Lung (tissue), 12 donors: Measurements from ENCODE around the gene ANKFN1. TPM values are rescaled to one million over a fixed set of nuclear protein-coding genes. Genes with fewer than 3 reads are reported as not detected.

Source experiments
- ATAC-seq: fragments of 200-7000 bp; cut with Tn5 transposase; one replicate; pipeline ENCODE4 v1.9.1; 2020; ENCODE audit warnings: moderate number of reproducible peaks; ENCODE audit not compliant: insufficient read depth, low FRiP score
- DNase-seq, 3 donors: peaks; one replicate each; pipeline ENCODE4 v3.0.0-alpha.2; 2013 to 2017
- H3K27ac ChIP-seq, 2 donors: one replicate each; pipeline ENCODE4 v1.5.1; 2013; ENCODE audit warnings: mild to moderate bottlenecking in 2 of 2, moderate library complexity in 2 of 2, control low read depth in 1 of 2, inconsistent platforms in 1 of 2, low read depth in 1 of 2, low read length in 1 of 2
- H3K27me3 ChIP-seq, 3 donors: one replicate each; pipeline ENCODE4 v1.5.1; 2013; ENCODE audit warnings: low read length in 2 of 3; ENCODE audit not compliant: control insufficient read depth in 3 of 3, insufficient read depth in 3 of 3
- H3K36me3 ChIP-seq, 4 donors: one replicate each; pipeline ENCODE4 v1.5.1; 2013; ENCODE audit warnings: low read length in 4 of 4, mild to moderate bottlenecking in 1 of 4, moderate library complexity in 1 of 4; ENCODE audit not compliant: control insufficient read depth in 4 of 4, insufficient read depth in 4 of 4
- H3K4me1 ChIP-seq, 5 donors: one replicate each; pipeline ENCODE4 v1.5.1; 2013; ENCODE audit warnings: low read length in 5 of 5, mild to moderate bottlenecking in 2 of 5, moderate library complexity in 1 of 5; ENCODE audit not compliant: control insufficient read depth in 5 of 5, insufficient read depth in 5 of 5
- H3K4me3 ChIP-seq: one replicate; pipeline ENCODE4 v1.5.1; 2013; ENCODE audit warnings: mild to moderate bottlenecking, control low read depth, moderate library complexity
- H3K9ac ChIP-seq, 2 donors: one replicate each; pipeline ENCODE4 v1.5.1; 2013; ENCODE audit warnings: low read length in 2 of 2, control low read depth in 1 of 2; ENCODE audit not compliant: insufficient read depth in 1 of 2
- H3K9me3 ChIP-seq, 4 donors: one replicate each; pipeline ENCODE4 v1.5.1; 2013; ENCODE audit warnings: low read length in 3 of 4, mild to moderate bottlenecking in 1 of 4, moderate library complexity in 1 of 4; ENCODE audit not compliant: control insufficient read depth in 4 of 4, insufficient read depth in 3 of 4
- WGBS, 2 donors: extraction: QIAGEN DNeasy Blood & Tissue Kit; methylation state at CpG; one replicate each; pipeline ENCODE4 v1.1.7; 2013; 5-methylcytosine and 5-hydroxymethylcytosine counted together
- polyA plus RNA-seq, 2 donors: library from polyadenylated mRNA; stranded (reverse); fragments of 200-250 nt; gene quantifications; one replicate each; pipeline ENCODE4 v1.2.1, GENCODE V29; 2013
- total RNA-seq, 2 donors: library from RNA; depleted of rRNA in 1 of 2; stranded (reverse); fragments of >200 nt in 1 of 2; gene quantifications; one replicate each; pipeline ENCODE4 v1.2.1, GENCODE V29; 2014 to 2021
- TF ChIP-seq, protein P1 (sequence below): IDR thresholded peaks from 2 replicates; pipeline ENCODE4 v1.5.1; 2012; ENCODE audit warnings: mild to moderate bottlenecking; ENCODE audit errors: control extremely low read depth, extremely low read depth
- donor health status: control.
- donor health status: control.
- donor health status: Bipolar disorder and iron deficiency.
- donor health status: healthy.
- donor health status: DM: yes; HTN: yes; CAD: no.

The ANKFN1 gene
- total and polyA plus RNA-seq, 4 donors, result 0.39 to 8.5 (median 3.4) TPM

DNA sequence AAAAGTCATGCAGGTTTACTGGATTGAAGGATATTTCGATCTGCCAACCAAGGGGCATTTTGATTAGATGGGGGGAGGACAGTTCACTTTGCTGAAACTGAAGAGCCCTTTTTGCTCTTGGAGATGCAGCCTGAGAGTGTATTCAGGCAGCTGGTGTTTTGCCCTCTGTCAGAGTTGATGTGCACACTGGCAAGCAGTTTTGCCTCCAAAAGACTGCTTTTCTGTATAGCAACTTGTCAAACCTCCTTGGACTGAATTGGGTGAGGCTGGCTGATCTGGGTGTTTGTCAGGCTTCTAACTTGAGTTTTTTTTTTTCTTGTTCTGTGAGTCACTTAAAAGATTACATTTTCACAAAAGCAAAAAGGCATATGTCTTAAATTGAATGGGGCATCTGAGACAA, 22.6 kb upstream of the ANKFN1 start:
- no peak overlapping the region for H3K27ac ChIP-seq
- ATAC-seq (no peak), DNase-seq (no peak)
- no peak overlapping the region for H3K9ac ChIP-seq
- no peaks in the 10 kb centered on the region for H3K9me3 ChIP-seq
- H3K27me3 ChIP-seq, result no peaks in the 10 kb centered on the region
- H3K36me3 ChIP-seq, result no peaks in the 10 kb centered on the region
- no peak overlapping the region for H3K4me3 ChIP-seq
- H3K4me1 ChIP-seq, result peaks cover 0 to 1% (median 0%) of the 10 kb centered on the region in 5 donors
- WGBS, 2 donors, result 88 to 89% methylated on average over 1 of the region's 1 CpG
- TF ChIP-seq, protein P1, sequence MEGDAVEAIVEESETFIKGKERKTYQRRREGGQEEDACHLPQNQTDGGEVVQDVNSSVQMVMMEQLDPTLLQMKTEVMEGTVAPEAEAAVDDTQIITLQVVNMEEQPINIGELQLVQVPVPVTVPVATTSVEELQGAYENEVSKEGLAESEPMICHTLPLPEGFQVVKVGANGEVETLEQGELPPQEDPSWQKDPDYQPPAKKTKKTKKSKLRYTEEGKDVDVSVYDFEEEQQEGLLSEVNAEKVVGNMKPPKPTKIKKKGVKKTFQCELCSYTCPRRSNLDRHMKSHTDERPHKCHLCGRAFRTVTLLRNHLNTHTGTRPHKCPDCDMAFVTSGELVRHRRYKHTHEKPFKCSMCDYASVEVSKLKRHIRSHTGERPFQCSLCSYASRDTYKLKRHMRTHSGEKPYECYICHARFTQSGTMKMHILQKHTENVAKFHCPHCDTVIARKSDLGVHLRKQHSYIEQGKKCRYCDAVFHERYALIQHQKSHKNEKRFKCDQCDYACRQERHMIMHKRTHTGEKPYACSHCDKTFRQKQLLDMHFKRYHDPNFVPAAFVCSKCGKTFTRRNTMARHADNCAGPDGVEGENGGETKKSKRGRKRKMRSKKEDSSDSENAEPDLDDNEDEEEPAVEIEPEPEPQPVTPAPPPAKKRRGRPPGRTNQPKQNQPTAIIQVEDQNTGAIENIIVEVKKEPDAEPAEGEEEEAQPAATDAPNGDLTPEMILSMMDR, result no peak

DNA sequence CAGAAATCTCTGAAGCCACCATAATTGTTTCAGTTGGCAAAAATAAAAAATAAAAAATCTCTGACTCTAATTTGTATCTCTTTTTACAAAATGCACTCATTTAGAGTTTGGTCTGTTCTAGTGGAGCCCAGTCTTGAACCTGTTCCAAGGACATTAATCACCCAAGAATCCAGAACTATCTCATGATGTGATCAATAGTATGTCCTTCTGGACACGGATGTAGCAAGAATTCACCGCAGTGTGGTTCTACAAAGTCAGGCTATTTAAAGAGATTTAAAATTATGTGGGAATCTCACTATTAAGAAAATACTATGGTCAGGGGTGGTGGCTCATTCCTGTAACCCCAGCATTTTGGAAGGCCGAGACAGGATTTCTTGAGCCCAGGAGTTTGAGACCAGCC, 21.8 kb upstream of the ANKFN1 start:
- Histone ChIP-seq H3K36me3 (no peaks in the 10 kb centered on the region), H3K9me3 (no peaks in the 10 kb centered on the region), H3K4me1 (peaks cover 0 to under 1% (median 0%) of the 10 kb centered on the region in 5 donors), H3K9ac (no peak overlapping the region), H3K27ac (no peak overlapping the region), H3K4me3 (no peak overlapping the region), H3K27me3 (peaks cover 0 to 2% (median 0%) of the 10 kb centered on the region in 3 donors)
- WGBS, 2 donors, result 88 to 95% methylated on average over 3 of the region's 3 CpGs
- no peak for DNase-seq
- TF ChIP-seq, protein P1, result no peak
- ATAC-seq, result no peak

DNA sequence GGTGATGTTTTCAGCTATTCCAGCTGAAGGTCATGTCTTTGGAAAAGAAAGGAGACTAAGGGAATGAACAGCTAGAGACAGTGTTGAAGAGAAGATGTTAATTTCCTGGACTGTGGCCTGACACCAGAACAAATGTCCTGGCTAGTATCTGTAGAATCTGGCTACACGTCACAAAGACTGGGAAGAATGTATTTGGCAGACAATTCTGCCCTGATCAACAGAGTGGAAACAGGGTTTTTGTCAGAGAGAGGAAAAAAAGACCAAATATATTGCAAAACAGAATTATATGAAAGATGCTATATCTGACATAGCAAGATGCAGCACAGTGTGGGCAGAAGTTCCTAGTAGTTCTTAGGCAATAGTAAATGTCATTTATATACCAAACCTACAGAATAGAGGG, 17.0 kb upstream of the ANKFN1 start:
- TF ChIP-seq, protein P1, result no peak
- Histone ChIP-seq H3K4me3 (no peak overlapping the region), H3K36me3 (no peaks in the 10 kb centered on the region), H3K4me1 (no peaks in the 10 kb centered on the region), H3K9ac (no peak overlapping the region), H3K27me3 (peaks cover 0 to 6% (median 0%) of the 10 kb centered on the region in 3 donors), H3K27ac (no peak overlapping the region), H3K9me3 (no peaks in the 10 kb centered on the region)
- ATAC-seq (no peak), DNase-seq (no peak)
- 62 to 87% methylated on average over 1 of the region's 1 CpG for WGBS, 2 donors

DNA sequence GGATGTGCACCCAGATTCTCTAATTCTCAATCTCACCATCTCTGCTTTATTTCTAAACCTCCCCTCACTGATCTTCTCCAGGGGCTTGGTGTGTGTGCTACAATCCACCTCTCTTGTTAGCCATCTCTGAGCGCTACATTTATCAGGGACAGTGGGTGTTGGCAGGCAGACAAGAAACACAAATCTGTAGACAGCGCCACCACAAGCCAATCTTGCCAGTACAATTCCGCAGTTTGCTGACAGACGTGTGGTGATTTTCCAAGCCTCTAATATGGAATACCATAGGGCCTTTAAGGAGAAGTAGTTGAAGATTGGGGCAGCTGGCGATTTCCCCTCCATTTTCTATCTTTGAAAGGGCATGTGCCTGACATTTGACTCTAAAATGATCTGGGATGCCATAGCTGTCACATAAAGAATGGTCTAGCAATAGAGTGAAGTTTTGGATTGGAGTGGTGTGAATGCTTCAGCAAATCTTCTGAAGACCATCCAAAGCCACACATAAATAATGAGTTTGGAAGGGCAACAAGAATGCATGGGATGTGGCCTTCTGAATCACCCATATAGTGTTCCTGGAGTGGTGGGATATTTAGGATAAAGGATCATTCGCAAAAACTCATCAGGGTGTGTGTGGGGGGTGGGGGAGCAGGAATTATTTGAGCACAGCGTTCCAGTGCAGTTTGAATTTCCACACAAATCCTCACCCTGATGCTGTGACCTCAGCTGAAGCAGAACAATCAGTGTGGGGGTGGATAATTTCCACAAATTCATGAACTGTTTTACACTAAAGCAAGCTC, 12.0 kb upstream of the ANKFN1 start:
- TF ChIP-seq, protein P1, result no peak
- ATAC-seq (no peak), DNase-seq (no peak)
- no peak overlapping the region for H3K9ac ChIP-seq
- no peaks in the 10 kb centered on the region for H3K9me3 ChIP-seq
- no peak overlapping the region for H3K4me3 ChIP-seq
- H3K36me3 ChIP-seq, result no peaks in the 10 kb centered on the region
- 80 to 88% methylated on average over 7 of the region's 7 CpGs for WGBS, 2 donors
- peaks cover 0 to 6% (median 0%) of the 10 kb centered on the region in 3 donors for H3K27me3 ChIP-seq
- peaks cover 0 to 2% (median 0%) of the 10 kb centered on the region in 5 donors for H3K4me1 ChIP-seq
- H3K27ac ChIP-seq, result no peak overlapping the region
